Lower lobe of right lung (tissue), 2 donors: Measurements from ENCODE around the gene RHAG. TPM values are rescaled to one million over a fixed set of nuclear protein-coding genes. Genes with fewer than 3 reads are reported as not detected.
"Not testable (repeated sequence)": the region's sequence is repeated elsewhere in the genome, so short reads cannot be mapped to it uniquely, and the experiment has no call there.

Experiments
- ATAC-seq, 2 donors: fragments of 200-7000 bp; cut with Tn5 transposase; one replicate each; pipeline ENCODE4 v1.9.1; 2020 to 2022; ENCODE audit warnings: mild to moderate bottlenecking in 2 of 2, moderate library complexity in 2 of 2
- DNase-seq: peaks from one replicate; pipeline ENCODE4 v3.0.0-alpha.2; 2020
- H3K27ac ChIP-seq: fragments of 200-600 bp; one replicate; pipeline ENCODE4 v1.8.0; 2022
- H3K27me3 ChIP-seq: fragments of 200-600 bp; one replicate; pipeline ENCODE4 v1.8.0; 2022; ENCODE audit warnings: low read depth
- H3K36me3 ChIP-seq: fragments of 200-600 bp; one replicate; pipeline ENCODE4 v1.8.0; 2022; ENCODE audit warnings: mild to moderate bottlenecking
- H3K4me1 ChIP-seq: fragments of 200-600 bp; one replicate; pipeline ENCODE4 v1.8.0; 2022
- H3K4me3 ChIP-seq: fragments of 200-600 bp; one replicate; pipeline ENCODE4 v1.8.0; 2022; ENCODE audit warnings: mild to moderate bottlenecking
- H3K9me3 ChIP-seq: fragments of 200-600 bp; one replicate; pipeline ENCODE4 v1.8.0; 2022
- CTCF ChIP-seq: fragments of 200-600 bp; IDR thresholded peaks from one replicate; pipeline ENCODE4 v1.8.0; 2022; ENCODE audit warnings: antibody characterized with exemption, mild to moderate bottlenecking
- intact Hi-C: fragments of 100-400 bp; cut with DNase I; formaldehyde crosslinking; loops from one replicate; pipeline ENCODE4 v1.11.0; 2022
- total RNA-seq: library from RNA; stranded (reverse); fragmentation: NEBNext Ultra II Directional; extraction: Animal tissue kit (Norgen Biotek cat#: 25700); gene quantifications from one replicate; pipeline ENCODE4 v1.2.1, GENCODE V29; 2021
- donor health status: DM: no; HTN: yes; CAD: no; lungs with severe emphysema.

RHAG gene
- total RNA-seq, 1 donor from 2014 or later = not detected

- no peak for TF ChIP-seq CTCF
- ATAC-seq (no peak), DNase-seq (no peak)
- intact Hi-C loops = loop anchor here (10.0 kb wide), 1 partner anchor 228 kb away; no protein-coding TSS in a partner anchor
- Histone ChIP-seq H3K4me3 (no peak overlapping the region), H3K36me3 (no peaks in the 10 kb centered on the region), H3K27ac (no peak overlapping the region), H3K4me1 (no peaks in the 10 kb centered on the region), H3K9me3 (no peaks in the 10 kb centered on the region), H3K27me3 (no peaks in the 10 kb centered on the region)
Observed at GRCh38 chr6:49626811-49627210, 9.8 kb downstream of the RHAG start.

- no peak overlapping the region for H3K27ac ChIP-seq
- TF ChIP-seq CTCF = no peak
- H3K27me3 ChIP-seq = no peaks in the 10 kb centered on the region
- no peaks in the 10 kb centered on the region for H3K9me3 ChIP-seq
- intact Hi-C loops = no loop called here
- H3K4me3 ChIP-seq = no peak overlapping the region
- no peak for ATAC-seq
- no peaks in the 10 kb centered on the region for H3K36me3 ChIP-seq
- no peak for DNase-seq
- no peaks in the 10 kb centered on the region for H3K4me1 ChIP-seq
Observed at GRCh38 chr6:49618257-49618656, 18.4 kb downstream of the RHAG start.

GRCh38 chr6:49614144-49614543 lies 22.5 kb downstream of the RHAG start:
- H3K27me3 ChIP-seq, ATAC-seq, intact Hi-C loops, H3K36me3 ChIP-seq, H3K4me1 ChIP-seq, H3K9me3 ChIP-seq, DNase-seq, H3K4me3 ChIP-seq, H3K27ac ChIP-seq: not testable (repeated sequence)

- H3K36me3 ChIP-seq = no peaks in the 10 kb centered on the region
- no peak for TF ChIP-seq CTCF
- peaks cover 5% of the 10 kb centered on the region for H3K27me3 ChIP-seq
- H3K4me1 ChIP-seq = no peaks in the 10 kb centered on the region
- DNase-seq = no peak
- intact Hi-C loops = no loop called here
- no peak overlapping the region for H3K27ac ChIP-seq
- H3K9me3 ChIP-seq = no peaks in the 10 kb centered on the region
- no peak for ATAC-seq
- no peak overlapping the region for H3K4me3 ChIP-seq
Observed at GRCh38 chr6:49609285-49609684, 27.4 kb downstream of the RHAG start.

- H3K36me3 ChIP-seq, intact Hi-C loops, ATAC-seq, DNase-seq, H3K9me3 ChIP-seq, H3K27me3 ChIP-seq, H3K4me1 ChIP-seq, H3K4me3 ChIP-seq, H3K27ac ChIP-seq: not testable (repeated sequence)
Observed at GRCh38 chr6:49608275-49608674, 28.4 kb downstream of the RHAG start.

GRCh38 chr6:49607391-49607982 lies 29.2 kb downstream of the RHAG start:
- DNase-seq = no peak
- Histone ChIP-seq H3K27ac (no peak overlapping the region), H3K4me3 (no peak overlapping the region), H3K27me3 (peaks cover 5% of the 10 kb centered on the region), H3K9me3 (no peaks in the 10 kb centered on the region), H3K4me1 (no peaks in the 10 kb centered on the region), H3K36me3 (no peaks in the 10 kb centered on the region)
- no peak for TF ChIP-seq CTCF
- no peak for ATAC-seq
- intact Hi-C loops = no loop called here
